GM21367 (cell line): Measurements from ENCODE around the gene MCHR1.
"Not testable (repeated sequence)": the region's sequence is repeated elsewhere in the genome, so short reads cannot be mapped to it uniquely, and the experiment has no call there.

Source experiments
- ATAC-seq: cut with Tn5 transposase; IDR thresholded peaks from one replicate; pipeline ENCODE4 v1.9.1; 2021; ENCODE audit not compliant: unreplicated experiment

The MCHR1 gene

GRCh38 chr22:40687706-40688105 is 8.4 kb downstream of the MCHR1 start:
- no peak for ATAC-seq

- no peak for ATAC-seq
These were observed 11.1 kb downstream of the MCHR1 start for GRCh38 chr22:40690370-40690769.

GRCh38 chr22:40691532-40691931 is 12.2 kb downstream of the MCHR1 start:
- no peak for ATAC-seq

- no peak for ATAC-seq
These were observed 15.1 kb downstream of the MCHR1 start for GRCh38 chr22:40694411-40694810.

- no peak for ATAC-seq
These were observed 22.0 kb downstream of the MCHR1 start for GRCh38 chr22:40701274-40701673.

- ATAC-seq: no peak
These were observed 23.9 kb downstream of the MCHR1 start for GRCh38 chr22:40703174-40703573.

- no peak for ATAC-seq
These were observed 24.5 kb downstream of the MCHR1 start for GRCh38 chr22:40703736-40704135.

GRCh38 chr22:40705918-40706682 is 26.8 kb downstream of the MCHR1 start:
- no peak for ATAC-seq

GRCh38 chr22:40707154-40707553 is 27.9 kb downstream of the MCHR1 start:
- ATAC-seq: no peak

GRCh38 chr22:40708177-40708576 is 28.9 kb downstream of the MCHR1 start:
- ATAC-seq: no peak

GRCh38 chr22:40709752-40710413 is 30.6 kb downstream of the MCHR1 start:
- ATAC-seq: no peak

GRCh38 chr22:40712311-40712710 is 33.0 kb downstream of the MCHR1 start:
- no peak for ATAC-seq

- ATAC-seq: no peak
These were observed 35.4 kb downstream of the MCHR1 start for GRCh38 chr22:40714499-40715337.

GRCh38 chr22:40716116-40716515 is 36.8 kb downstream of the MCHR1 start:
- no peak for ATAC-seq

GRCh38 chr22:40717657-40718056 is 38.4 kb downstream of the MCHR1 start:
- ATAC-seq: not testable (repeated sequence)

GRCh38 chr22:40718250-40719204 is 39.2 kb downstream of the MCHR1 start:
- no peak for ATAC-seq

- ATAC-seq: no peak
These were observed 40.3 kb downstream of the MCHR1 start for GRCh38 chr22:40719599-40719998.

GRCh38 chr22:40720156-40720537 is 40.9 kb downstream of the MCHR1 start:
- not testable (repeated sequence) for ATAC-seq

GRCh38 chr22:40720538-40721256 is 41.4 kb downstream of the MCHR1 start:
- ATAC-seq: no peak

GRCh38 chr22:40721266-40721665 is 42.0 kb downstream of the MCHR1 start:
- no peak for ATAC-seq
